HCT116 (cell line): Measurements from ENCODE around the gene RASL11A.

Experiments used
- EZH2 ChIP-seq: fragments of 200-600 bp; sonication (generic); IDR thresholded peaks from 2 replicates; pipeline ENCODE4 v1.6.1; 2017; ENCODE audit warnings: antibody characterized with exemption, mixed run types
- JUND ChIP-seq: IDR thresholded peaks from 2 replicates; pipeline ENCODE4 v1.6.1; 2012
- POLR2A ChIP-seq: IDR thresholded peaks from 2 replicates; pipeline ENCODE4 v1.7.0; 2011; ENCODE audit warnings: borderline replicate concordance; ENCODE audit not compliant: insufficient read depth, insufficient read length; ENCODE audit errors: extremely low read depth
- RAD21 ChIP-seq: IDR thresholded peaks from 2 replicates; pipeline ENCODE4 v1.6.1; 2012; ENCODE audit warnings: low read depth, mild to moderate bottlenecking
- TF ChIP-seq, protein P1 (sequence below), 3 experiments: fragments of 200-600 bp in 1 of 3; sonication (generic) in 1 of 3; IDR thresholded peaks in 2 of 3; conservative IDR thresholded peaks in 1 of 3; 2 replicates each; pipeline ENCODE4 v1.5.1; 2012 to 2017; ENCODE audit warnings: low read depth in 2 of 3, low read length in 2 of 3, antibody characterized with exemption in 1 of 3, borderline replicate concordance in 1 of 3, control low read depth in 1 of 3, mild to moderate bottlenecking in 1 of 3, mixed read lengths in 1 of 3, mixed run types in 1 of 3, moderate library complexity in 1 of 3; ENCODE audit not compliant: insufficient read depth in 1 of 3

GRCh38 chr13:27245610-27246009, 25.0 kb upstream of the RASL11A start:
- TF ChIP-seq POLR2A, result no peak
- TF ChIP-seq JUND, result no peak
- TF ChIP-seq, protein P1, sequence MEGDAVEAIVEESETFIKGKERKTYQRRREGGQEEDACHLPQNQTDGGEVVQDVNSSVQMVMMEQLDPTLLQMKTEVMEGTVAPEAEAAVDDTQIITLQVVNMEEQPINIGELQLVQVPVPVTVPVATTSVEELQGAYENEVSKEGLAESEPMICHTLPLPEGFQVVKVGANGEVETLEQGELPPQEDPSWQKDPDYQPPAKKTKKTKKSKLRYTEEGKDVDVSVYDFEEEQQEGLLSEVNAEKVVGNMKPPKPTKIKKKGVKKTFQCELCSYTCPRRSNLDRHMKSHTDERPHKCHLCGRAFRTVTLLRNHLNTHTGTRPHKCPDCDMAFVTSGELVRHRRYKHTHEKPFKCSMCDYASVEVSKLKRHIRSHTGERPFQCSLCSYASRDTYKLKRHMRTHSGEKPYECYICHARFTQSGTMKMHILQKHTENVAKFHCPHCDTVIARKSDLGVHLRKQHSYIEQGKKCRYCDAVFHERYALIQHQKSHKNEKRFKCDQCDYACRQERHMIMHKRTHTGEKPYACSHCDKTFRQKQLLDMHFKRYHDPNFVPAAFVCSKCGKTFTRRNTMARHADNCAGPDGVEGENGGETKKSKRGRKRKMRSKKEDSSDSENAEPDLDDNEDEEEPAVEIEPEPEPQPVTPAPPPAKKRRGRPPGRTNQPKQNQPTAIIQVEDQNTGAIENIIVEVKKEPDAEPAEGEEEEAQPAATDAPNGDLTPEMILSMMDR (IDR thresholded peaks at IDR 0.05 in 2 of 3, conservative IDR thresholded peaks at IDR 0.05 in 1 of 3; ENCODE audit: borderline replicate concordance in 1 of 3, insufficient read depth in 1 of 3, low read depth in 2 of 3, low read length in 2 of 3), result no peak
- no peak for TF ChIP-seq RAD21
- no peak for TF ChIP-seq EZH2
